ENCODE measurements around the gene CFAP221.

Gene CFAP221

DNA sequence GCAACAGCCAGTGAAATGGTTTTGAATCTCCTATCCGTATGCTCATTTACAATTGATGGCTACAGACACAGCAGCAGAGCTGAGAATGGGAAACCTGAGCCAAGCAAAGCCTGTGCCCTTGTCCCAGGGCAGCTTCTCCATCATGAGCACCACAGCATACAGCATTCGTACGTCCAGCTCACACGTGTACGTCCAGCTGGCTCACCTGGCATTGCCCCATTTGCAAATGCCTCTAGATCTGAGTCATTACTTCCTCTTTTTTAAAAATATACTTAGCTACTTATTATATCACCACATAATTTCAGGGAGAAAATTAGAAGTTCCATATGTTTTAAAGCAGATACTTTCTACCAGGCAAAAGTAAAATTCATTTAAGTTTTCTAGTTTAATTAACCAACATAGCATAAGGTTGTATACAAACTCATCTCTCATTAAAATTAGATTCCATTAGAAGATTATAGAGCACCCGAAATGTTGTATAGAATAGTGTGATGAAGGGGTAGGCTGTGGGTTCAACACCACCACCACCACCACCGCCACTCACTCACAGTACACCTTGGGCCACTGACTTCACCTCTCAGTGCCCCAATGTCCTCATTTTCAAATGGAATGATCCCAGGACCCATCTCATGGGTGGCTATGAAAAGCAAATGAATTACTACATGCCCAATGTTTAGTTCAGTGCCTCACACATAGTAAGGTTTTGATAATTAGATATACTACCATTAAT is 103.4 kb downstream of the CFAP221 start:
- no peak for DNase-seq

DNA sequence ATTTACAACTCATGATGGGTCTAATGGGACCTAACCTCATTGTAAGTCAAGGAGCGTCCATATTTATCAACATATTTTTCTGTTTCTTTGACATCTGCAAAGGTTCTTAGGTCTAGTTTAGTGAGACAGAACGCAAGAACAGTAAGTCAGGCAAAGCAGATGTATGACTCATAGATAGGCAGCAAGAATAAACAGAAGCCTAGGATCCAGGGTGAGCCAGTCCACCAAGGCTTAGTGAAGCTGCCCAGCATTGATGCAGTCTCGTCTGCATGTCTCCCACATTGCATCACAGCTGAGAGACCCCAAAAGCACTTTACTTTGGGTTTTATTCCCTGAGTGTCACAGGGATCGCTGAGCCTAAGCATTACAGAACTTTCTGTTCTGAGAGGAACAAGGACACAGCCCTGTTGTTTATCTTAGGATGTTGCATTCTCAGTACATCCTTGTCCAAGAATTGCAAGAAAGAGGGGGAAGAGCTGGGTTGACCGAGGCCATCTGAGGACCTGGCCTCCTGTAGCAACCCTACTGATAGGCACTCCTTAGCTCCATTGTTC is 105.2 kb downstream of the CFAP221 start:
- no peak for DNase-seq

DNA sequence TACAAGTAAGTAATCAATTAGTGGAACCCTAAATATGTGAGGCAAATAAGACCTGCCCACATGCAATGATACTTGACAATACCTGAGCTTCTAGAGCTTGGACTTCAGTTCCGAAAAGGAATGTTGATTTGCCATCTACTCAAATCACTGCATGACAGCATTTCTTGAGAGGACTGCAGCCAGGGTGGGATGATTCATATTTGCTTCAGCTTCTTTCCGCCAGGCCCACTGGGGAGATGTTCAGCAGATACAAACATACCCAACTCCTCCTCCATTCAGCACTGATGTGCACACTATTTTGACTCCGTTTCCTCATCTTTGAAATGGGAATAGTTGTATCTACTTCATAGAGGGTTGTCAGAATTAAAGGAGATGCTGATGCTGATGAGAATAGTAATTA is 106.0 kb downstream of the CFAP221 start:
- DNase-seq = no peak

- DNase-seq = no peak
Observed at GRCh38 chr2:119650846-119651370, 106.7 kb downstream of the CFAP221 start.

DNA sequence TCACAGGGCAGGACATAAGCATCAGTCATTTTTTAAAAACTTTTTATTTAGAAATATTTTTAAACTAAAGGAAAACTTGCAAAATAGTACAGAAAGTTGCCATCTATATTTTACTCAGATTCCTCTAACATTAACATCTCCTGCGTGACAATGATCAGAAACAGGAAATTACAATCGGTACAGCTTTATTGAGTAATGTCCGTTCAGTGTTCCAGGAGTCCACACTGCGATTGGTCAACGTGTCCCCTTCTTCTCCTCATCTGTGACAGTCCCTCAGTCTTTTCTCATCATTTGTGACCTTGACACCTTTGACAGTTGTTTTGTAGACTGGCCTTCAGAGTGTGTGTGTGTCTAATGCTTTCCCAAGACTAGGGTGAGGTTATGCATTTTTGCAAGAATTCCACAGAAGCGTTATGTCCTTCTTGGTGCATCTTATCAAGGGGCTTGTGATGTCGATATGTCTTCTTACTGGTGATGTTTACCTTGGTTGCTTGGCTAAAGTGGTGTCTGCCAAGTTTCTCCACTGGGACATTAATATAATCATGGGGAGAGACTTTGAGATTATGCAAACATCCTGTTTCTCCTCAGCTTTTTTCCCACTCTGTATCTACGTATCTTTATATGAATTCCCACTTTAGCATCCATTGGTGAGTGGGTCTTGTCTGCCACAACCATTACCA is 113.4 kb downstream of the CFAP221 start:
- DNase-seq = no peak

GRCh38 chr2:119659601-119660342 is 115.5 kb downstream of the CFAP221 start:
- DNase-seq = peak; percentile 12

DNA sequence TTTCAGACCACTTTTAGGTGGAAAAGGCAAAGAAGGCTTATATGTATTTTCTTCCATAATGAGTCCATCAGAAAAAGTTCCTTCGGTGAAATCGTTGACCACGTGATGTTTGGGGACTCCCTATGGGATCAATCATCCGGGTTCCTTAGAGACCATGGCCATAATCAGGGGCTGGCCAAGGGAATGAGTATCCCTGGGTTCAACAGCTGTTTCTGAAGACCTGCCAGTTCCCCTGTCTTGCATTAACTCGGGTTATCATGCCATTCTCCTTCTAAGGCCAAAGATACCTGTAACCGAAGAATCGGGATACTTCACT is 116.1 kb downstream of the CFAP221 start:
- no peak for DNase-seq

DNA sequence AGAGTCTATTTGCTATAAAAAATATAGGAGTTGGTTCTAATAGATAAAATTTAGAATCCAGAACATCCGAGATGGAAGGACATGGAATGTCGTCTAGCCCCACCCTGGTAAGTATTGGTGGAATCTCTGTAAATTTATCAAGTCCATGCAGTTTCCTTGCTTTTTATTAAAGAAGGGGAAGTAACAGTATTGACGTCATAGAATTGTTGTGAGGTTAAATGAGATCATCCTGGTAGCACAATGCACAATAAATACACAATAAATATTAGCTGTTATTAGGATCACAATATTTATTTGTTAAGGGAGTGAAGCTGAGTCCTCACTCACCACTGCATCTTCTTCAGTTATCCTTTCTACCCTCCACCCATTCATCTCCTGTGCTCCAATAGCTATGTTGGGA is 118.0 kb downstream of the CFAP221 start:
- no peak for DNase-seq

GRCh38 chr2:119668546-119668945 is 124.3 kb downstream of the CFAP221 start:
- no peak for DNase-seq

- no peak for DNase-seq
Observed at GRCh38 chr2:119671016-119671415, 126.8 kb downstream of the CFAP221 start.

- DNase-seq = no peak
Observed at GRCh38 chr2:119671752-119672151, 127.5 kb downstream of the CFAP221 start.

- DNase-seq = no peak
Observed at GRCh38 chr2:119672161-119672862, 128.1 kb downstream of the CFAP221 start.

GRCh38 chr2:119673796-119674195 is 129.5 kb downstream of the CFAP221 start:
- no peak for DNase-seq

DNA sequence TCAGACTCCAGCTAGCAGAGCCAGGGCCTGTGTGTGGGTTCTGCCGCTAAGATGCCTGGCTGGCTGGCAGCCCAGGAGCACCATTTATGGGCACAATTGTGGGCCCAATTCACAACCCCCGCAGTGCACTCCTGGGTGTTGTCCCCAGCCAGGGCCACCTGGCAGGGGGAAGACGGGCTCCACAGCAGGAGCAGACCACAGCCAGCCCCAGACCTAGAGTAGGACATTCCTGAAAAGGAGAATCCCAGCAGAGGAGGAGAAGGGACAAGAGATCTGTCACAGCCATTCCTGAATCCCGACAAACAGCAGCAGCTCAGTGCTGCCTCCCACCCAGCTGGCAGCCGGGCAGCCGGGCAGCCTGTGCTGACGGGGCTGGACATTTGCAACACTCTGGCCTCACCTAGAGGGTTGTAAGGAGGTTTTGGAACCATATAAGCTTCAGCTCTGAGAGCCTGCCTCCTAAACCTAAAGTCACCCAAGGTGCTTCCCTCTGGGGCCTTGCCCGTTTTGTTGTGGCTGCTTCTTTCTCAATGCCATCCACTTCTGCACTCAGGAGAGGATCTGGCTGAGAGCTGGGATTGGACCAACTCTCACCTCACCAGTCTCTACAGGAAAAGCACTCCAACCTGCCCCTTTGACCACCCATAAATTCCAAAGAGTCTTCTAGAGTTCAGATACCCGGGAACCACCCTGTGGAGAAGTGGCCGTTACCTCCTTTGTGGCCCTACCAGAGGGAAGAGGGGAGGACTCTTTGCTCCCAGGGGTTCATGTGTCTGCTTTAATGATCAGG is 130.7 kb downstream of the CFAP221 start:
- no peak for DNase-seq

GRCh38 chr2:119678021-119678656 is 133.9 kb downstream of the CFAP221 start:
- peak; percentile 40 for DNase-seq

GRCh38 chr2:119679526-119679837 is 135.2 kb downstream of the CFAP221 start:
- DNase-seq = no peak

DNA sequence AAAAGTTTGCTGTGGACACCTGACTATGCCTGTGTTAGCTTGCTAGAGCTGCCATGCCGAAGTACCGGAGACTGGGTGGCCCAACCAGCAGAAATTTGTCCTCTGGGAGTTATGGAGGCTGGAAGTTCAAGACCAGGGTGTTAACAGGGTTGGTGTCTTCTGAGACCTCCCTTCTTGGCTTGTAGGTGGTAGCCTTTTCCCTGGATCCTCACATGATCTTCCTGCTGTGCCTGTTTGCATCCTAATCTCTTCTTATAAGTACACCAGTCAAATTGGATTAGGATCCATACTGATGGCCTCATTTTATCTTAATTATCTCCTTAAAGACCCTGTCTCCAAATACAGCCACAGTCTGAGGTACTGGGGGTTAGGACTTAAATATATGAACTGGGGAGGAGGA is 135.6 kb downstream of the CFAP221 start:
- DNase-seq = no peak

GRCh38 chr2:119680457-119681202 is 136.4 kb downstream of the CFAP221 start:
- no peak for DNase-seq

GRCh38 chr2:119681203-119681867 is 137.1 kb downstream of the CFAP221 start:
- no peak for DNase-seq

DNA sequence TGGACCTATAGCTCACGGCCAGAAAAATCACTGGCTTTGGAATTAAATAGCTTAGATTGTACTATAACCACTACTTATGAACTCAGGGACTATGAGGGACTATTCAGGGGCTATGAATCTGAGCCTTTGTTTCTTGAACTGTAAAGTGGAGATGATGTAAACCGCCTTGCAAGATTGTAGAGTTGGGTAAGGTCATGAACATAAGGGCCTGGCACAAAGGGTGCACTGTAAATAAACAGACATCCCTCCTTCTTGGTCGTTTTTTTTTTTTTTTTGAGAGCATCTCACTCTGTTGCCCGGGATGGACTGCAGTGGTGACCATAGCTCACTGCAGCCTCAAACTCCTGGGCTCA is 137.6 kb downstream of the CFAP221 start:
- DNase-seq = no peak
